A673 (cell line): ENCODE results near the gene CDK5RAP2. TPM values are rescaled to one million over a fixed set of nuclear protein-coding genes. Genes with fewer than 3 reads are reported as not detected.

ENCODE experiments used
- BruUV-seq: library from RNA; stranded (reverse); fragments of 400-500 nt; replicated peaks from 2 replicates; lab custom pipeline; 2021; lab: Mats Ljungman, UMichigan
- CTCF ChIA-PET: fragments of 300-600 bp; sonication (Branson Sonifier 250); formaldehyde crosslinking; loops from one replicate; lab custom pipeline; 2022; ENCODE audit warnings: antibody characterized with exemption; lab: Charles Lee
- POLR2A ChIA-PET: fragments of 300-600 bp; sonication (Branson Sonifier 250); formaldehyde crosslinking; loops from one replicate; lab custom pipeline; 2022; ENCODE audit warnings: antibody characterized with exemption; ENCODE audit not compliant: low non-redundant PET; lab: Charles Lee
- DNase-seq: peaks from one replicate; pipeline ENCODE4 v3.0.0-alpha.2; 2015; ENCODE audit warnings: low spot score
- H3K27ac ChIP-seq: fragments of 200-600 bp; sonication (generic); 2 replicates; pipeline ENCODE4 v1.5.1; 2016; ENCODE audit warnings: mixed run types, low read depth, mild to moderate bottlenecking, mixed read lengths, antibody characterized with exemption, low read length; ENCODE audit not compliant: poor library complexity, severe bottlenecking
- H3K27me3 ChIP-seq: fragments of 200-600 bp; sonication (generic); replicated peaks from 2 replicates; pipeline ENCODE4 v1.6.1; 2017; ENCODE audit warnings: mixed run types, low read depth, mild to moderate bottlenecking, mixed read lengths, antibody characterized with exemption, low read length; ENCODE audit not compliant: insufficient read depth, poor library complexity
- H3K36me3 ChIP-seq: fragments of 200-600 bp; sonication (generic); 2 replicates; pipeline ENCODE4 v1.6.1; 2016; ENCODE audit warnings: mixed run types, mild to moderate bottlenecking, mixed read lengths, antibody characterized with exemption, low read length; ENCODE audit not compliant: insufficient read depth, poor library complexity, severe bottlenecking
- H3K4me1 ChIP-seq: fragments of 200-600 bp; sonication (generic); 2 replicates; pipeline ENCODE4 v1.6.1; 2017; ENCODE audit warnings: mixed run types, mild to moderate bottlenecking, mixed read lengths, antibody characterized with exemption, low read length; ENCODE audit not compliant: insufficient read depth, poor library complexity, severe bottlenecking
- H3K4me3 ChIP-seq: fragments of 200-600 bp; sonication (generic); 2 replicates; pipeline ENCODE4 v1.5.1; 2016; ENCODE audit warnings: low read depth, mixed run types, mild to moderate bottlenecking, mixed read lengths, low read length; ENCODE audit not compliant: poor library complexity, severe bottlenecking
- H3K9me3 ChIP-seq: fragments of 200-600 bp; sonication (generic); 2 replicates; pipeline ENCODE4 v1.6.1; 2016; ENCODE audit warnings: mixed run types, low read depth, mild to moderate bottlenecking, mixed read lengths, antibody characterized with exemption, low read length; ENCODE audit not compliant: poor library complexity, severe bottlenecking
- EZH2 ChIP-seq: fragments of 200-600 bp; sonication (generic); IDR thresholded peaks from 2 replicates; pipeline ENCODE4 v1.6.1; 2017; ENCODE audit warnings: borderline replicate concordance, low read depth, mild to moderate bottlenecking, mixed read lengths, antibody characterized with exemption, low read length; ENCODE audit not compliant: poor library complexity, severe bottlenecking
- intact Hi-C: fragments of 100-400 bp; cut with micrococcal nuclease; formaldehyde crosslinking; loops from one replicate; pipeline ENCODE4 v1.10.0; 2022; ENCODE audit not compliant: unreplicated experiment
- total RNA-seq: library from RNA; stranded (reverse); gene quantifications from 2 replicates; pipeline ENCODE4 v1.2.3, GENCODE V29; 2021
- TF ChIP-seq, protein P1 (sequence below): fragments of 300-800, 200-600 bp; sonication (generic); conservative IDR thresholded peaks from 2 replicates; pipeline ENCODE4 v1.5.1; 2017; ENCODE audit warnings: low read depth, mild to moderate bottlenecking, antibody characterized with exemption, low read length, moderate library complexity, mixed read lengths

CDK5RAP2 gene
- total RNA-seq, 1 experiment from 2014 or later, result 94.5 TPM

- no peak overlapping the region for H3K4me3 ChIP-seq
- TF ChIP-seq EZH2, result no peak
- TF ChIP-seq, protein P1, sequence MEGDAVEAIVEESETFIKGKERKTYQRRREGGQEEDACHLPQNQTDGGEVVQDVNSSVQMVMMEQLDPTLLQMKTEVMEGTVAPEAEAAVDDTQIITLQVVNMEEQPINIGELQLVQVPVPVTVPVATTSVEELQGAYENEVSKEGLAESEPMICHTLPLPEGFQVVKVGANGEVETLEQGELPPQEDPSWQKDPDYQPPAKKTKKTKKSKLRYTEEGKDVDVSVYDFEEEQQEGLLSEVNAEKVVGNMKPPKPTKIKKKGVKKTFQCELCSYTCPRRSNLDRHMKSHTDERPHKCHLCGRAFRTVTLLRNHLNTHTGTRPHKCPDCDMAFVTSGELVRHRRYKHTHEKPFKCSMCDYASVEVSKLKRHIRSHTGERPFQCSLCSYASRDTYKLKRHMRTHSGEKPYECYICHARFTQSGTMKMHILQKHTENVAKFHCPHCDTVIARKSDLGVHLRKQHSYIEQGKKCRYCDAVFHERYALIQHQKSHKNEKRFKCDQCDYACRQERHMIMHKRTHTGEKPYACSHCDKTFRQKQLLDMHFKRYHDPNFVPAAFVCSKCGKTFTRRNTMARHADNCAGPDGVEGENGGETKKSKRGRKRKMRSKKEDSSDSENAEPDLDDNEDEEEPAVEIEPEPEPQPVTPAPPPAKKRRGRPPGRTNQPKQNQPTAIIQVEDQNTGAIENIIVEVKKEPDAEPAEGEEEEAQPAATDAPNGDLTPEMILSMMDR, result no peak
- H3K27ac ChIP-seq, result no peak overlapping the region
- no peaks in the 10 kb centered on the region for H3K27me3 ChIP-seq
- no peak for DNase-seq
- ChIA-PET CTCF (no interaction called here), POLR2A (no interaction called here)
- H3K36me3 ChIP-seq, result peaks cover 55% of the 10 kb centered on the region
- BruUV-seq, result no TSS peak
- no peaks in the 10 kb centered on the region for H3K4me1 ChIP-seq
- intact Hi-C loops, result no loop called here
- no peaks in the 10 kb centered on the region for H3K9me3 ChIP-seq
Measured at GRCh38 chr9:120392711-120393110, 187.3 kb downstream of the CDK5RAP2 start.

- H3K9me3 ChIP-seq, result no peaks in the 10 kb centered on the region
- no peak for TF ChIP-seq EZH2
- TF ChIP-seq, protein P1, result no peak
- peaks cover 53% of the 10 kb centered on the region for H3K36me3 ChIP-seq
- no peak overlapping the region for H3K27ac ChIP-seq
- no peaks in the 10 kb centered on the region for H3K27me3 ChIP-seq
- ChIA-PET POLR2A (no interaction called here), CTCF (no interaction called here)
- no peak overlapping the region for H3K4me3 ChIP-seq
- H3K4me1 ChIP-seq, result no peaks in the 10 kb centered on the region
- DNase-seq, result no peak
- intact Hi-C loops, result no loop called here
- no TSS peak for BruUV-seq
Measured at GRCh38 chr9:120392245-120392644, 187.7 kb downstream of the CDK5RAP2 start.

DNA sequence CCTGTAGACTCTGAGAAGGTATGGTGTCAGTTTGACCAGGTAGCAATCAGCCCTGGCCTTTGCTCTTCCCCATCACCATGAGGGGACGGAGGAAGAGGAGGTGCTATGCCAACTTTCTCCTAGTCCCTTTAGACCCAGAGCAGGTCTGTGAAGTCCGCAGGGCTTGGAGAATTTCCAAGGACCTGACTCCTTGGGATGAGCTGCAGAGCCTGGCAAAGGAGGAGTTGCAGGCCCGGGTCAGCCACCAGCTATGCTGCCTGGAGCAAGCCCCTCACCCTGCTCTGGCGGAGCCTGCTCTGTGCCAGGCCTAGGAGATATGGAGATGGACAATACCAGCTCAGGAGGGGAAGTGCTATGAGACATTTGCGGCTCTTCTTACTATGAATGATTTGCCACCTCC is 188.3 kb downstream of the CDK5RAP2 start:
- Histone ChIP-seq H3K36me3 (peaks cover 53% of the 10 kb centered on the region), H3K9me3 (no peaks in the 10 kb centered on the region), H3K4me3 (no peak overlapping the region), H3K4me1 (no peaks in the 10 kb centered on the region), H3K27me3 (no peaks in the 10 kb centered on the region), H3K27ac (no peak overlapping the region)
- POLR2A ChIA-PET, result no interaction called here
- intact Hi-C loops, result no loop called here
- BruUV-seq, result no TSS peak
- no peak for DNase-seq
- CTCF ChIA-PET, result no interaction called here
- TF ChIP-seq, protein P1, result no peak
- TF ChIP-seq EZH2, result no peak
